GM21717 (cell line): ENCODE results near the gene FGD3.

ENCODE experiments used
- ATAC-seq: cut with Tn5 transposase; IDR thresholded peaks from one replicate; pipeline ENCODE4 v1.9.1; 2021; ENCODE audit warnings: mild to moderate bottlenecking, moderate library complexity; ENCODE audit not compliant: unreplicated experiment

The FGD3 gene

GRCh38 chr9:93068956-93069355 is 121.6 kb downstream of the FGD3 start:
- ATAC-seq, result no peak

DNA sequence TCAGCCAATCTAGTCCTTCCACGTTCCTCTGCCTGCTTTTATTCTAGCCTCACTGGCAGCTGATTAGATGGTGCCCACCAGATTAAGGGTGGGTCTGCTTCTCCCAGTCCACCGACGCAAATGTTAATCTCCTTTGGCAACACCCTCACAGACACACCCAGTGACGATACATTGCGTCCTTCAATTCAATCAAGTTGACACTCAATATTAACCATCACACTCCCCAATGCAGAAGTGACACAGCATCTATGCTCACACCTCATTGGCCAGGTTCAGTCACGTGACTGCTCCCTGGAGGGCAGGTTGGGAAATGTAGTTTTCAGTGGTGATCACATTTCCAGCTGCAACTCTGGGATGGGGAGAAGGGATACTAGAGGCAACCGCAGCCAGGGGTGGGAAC is 124.1 kb downstream of the FGD3 start:
- no peak for ATAC-seq

- no peak for ATAC-seq
Measured at GRCh38 chr9:93072383-93072795, 125.1 kb downstream of the FGD3 start.

DNA sequence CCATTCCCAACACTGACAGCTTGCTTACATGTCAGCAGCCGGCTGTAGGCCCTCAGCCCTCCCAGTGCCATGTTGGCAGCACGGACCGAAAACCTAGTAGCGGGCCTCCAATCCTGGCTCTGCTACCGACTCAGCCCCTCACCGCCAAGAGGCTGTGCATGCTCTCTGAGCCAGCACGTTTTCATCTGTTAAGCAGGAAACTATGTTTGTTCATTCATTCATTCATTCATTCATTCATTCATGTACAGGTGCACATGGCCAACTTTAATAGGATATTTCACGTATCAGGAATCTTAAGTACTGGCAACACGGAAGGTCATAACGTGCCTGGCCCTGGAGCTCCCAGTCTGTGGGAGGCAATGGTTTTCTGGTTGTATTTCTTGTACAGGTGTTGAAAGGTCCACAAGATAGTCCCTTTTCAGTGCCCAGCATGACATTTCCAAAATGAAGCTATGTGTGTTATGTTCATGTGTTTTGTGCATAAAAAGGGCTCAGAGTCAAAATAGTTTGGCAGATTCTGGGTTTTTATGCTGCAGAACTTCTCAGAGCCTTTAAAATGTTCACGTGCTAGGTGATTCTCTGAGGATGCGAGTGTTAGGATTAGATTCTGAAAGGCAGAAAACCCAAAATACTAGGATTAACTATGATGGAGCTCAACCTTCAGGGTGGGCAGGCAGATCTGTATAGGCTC is 128.9 kb downstream of the FGD3 start:
- no peak for ATAC-seq

DNA sequence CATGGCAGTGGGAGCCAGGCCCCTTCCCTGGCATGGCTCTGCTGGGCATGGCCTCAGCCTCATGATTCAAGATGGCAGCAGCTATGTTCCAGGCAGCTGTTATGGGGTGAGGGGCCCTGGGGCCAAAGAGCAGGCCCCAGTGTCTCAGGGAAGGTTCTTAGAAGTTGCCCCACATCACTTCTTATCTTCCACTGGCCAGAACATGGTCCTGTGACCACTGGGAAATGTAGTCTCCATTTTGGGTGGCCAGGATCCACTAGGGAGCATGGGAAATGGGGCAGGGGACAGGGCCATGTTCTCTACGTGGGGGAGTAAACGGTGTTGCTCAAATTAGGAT is 129.4 kb downstream of the FGD3 start:
- no peak for ATAC-seq

DNA sequence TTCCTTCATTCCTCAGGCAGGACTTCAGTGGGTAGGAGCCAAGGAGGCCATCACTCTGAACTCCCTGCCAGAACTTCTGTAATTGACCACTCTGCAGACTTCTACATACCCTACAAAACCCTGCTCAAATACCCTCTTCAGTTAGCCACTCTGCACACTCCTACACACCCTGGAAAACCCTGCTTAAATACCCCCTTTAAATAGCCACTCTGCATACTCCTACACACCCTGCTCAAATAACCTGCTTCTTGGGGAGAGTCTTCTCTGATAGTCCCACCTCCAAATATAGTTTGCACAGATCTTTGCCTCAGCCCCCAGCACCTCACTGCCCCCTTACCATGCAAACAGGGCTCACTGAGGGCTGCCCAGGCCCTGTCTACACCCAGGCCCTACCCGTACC is 130.0 kb downstream of the FGD3 start:
- no peak for ATAC-seq

DNA sequence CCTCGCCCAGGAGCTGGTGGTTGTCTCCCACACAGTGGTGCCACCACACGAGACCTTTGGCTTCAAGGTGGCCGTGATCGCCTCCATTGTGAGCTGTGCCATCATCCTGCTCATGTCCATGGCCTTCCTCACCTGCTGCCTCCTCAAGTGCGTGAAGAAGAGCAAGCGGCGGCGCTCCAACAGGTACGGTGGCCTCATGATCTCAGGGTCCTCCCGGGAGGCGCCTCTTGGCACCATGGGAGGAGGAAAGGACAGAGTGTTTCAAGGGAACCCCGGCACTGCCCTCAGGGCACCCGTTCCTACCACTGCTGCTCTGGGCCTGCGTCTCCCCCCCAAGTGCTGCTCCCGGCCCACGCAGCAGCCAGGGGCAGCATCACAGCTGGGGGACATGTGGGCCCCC is 130.5 kb downstream of the FGD3 start:
- ATAC-seq, result no peak

GRCh38 chr9:93079371-93079770 is 132.0 kb downstream of the FGD3 start:
- no peak for ATAC-seq

GRCh38 chr9:93080406-93080805 is 133.1 kb downstream of the FGD3 start:
- no peak for ATAC-seq

- no peak for ATAC-seq
Measured at GRCh38 chr9:93081081-93081529, 133.8 kb downstream of the FGD3 start.

DNA sequence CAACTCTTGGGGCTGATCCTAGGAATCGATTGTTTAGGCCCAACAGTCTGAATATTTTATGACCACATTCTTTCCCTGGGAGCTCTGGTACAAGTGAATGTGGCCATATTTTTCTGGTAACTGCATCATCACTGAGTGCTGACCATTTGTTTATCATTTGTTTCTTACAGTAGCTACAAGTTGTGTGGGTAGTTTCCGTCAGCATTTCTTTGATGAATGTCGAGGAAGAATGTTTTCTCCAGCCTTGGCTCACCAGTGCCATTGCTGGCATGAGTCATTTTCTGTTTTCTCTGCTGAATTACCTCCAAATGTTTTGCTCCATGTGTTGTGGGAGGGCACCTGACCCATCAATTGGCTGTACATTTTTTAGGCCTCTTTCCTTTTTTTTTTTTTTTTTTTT is 134.6 kb downstream of the FGD3 start:
- ATAC-seq, result no peak

DNA sequence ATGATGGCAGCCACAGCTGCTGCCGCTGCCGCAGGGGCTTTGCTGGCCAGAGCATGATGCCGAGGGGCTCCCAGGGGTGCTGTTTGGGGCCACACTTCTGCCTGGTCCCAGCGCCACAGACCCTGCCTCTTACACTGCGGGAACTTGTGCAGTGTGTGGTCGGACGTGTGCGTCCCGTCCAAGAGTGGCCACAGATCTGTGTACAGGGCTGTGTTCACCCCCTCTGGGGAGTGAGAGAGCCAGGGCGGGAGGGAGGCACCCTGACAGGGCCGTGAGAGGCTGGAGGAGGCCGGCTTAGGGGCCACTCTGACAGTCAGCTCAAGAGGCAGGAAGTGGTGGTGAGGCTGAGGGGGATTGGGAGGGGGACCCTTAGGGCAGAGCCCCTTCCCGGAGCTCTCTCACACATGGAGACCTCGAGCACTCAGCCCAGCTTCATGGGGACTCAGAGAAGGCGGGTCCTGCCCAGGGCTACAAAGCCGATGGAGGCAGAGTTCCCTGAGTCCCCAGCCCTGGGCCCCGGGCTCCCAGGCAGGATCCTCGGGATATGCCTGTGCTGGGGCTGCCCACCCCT is 135.6 kb downstream of the FGD3 start:
- no peak for ATAC-seq

DNA sequence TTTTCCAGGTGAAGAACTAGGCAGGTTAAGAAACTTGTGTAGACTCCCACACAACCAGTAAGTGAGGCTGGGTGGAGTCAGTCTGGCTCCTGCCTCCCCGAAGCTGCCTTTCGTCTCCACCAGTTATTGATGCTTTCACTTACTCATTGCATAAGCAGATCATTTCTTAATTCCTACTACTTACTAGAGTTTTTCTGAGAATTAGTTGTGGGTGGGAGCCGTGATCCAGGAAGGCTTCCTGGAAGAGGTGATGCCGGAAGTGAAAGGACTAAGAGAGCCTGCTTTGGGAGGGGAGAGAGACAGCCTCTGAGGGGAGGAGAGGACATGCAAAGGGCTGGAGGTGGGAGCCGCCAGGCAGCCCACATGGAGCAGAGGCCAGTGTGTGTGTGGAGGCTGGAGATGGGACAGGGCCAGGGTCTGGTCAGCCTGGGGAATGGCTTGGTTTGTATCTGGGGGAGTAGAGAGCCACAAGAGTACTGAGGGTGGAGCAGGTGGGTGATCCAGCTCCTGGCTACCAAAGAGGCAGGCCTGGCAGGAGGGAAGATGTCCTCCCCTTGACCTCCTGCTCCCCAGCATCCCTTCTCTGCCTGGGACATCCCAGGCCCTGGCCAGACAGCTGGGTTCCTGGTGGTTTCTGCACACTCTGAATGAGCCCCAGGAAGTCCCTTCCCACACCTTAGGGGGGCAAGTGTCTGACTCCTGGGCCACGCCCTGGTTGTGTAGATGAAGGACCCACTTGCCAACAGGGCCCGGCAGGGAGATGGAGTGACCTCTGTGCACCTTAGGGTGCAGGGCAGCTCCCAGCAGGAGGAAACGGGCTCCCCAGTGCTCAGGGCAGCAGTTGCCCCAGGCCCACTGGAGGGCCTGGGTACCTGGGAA is 136.5 kb downstream of the FGD3 start:
- no peak for ATAC-seq

GRCh38 chr9:93084471-93084881 is 137.2 kb downstream of the FGD3 start:
- ATAC-seq, result no peak

GRCh38 chr9:93085676-93086075 is 138.4 kb downstream of the FGD3 start:
- ATAC-seq, result no peak
